ENCODE results near the gene GPR50. TPM values are rescaled to one million over a fixed set of nuclear protein-coding genes. Genes with fewer than 3 reads are reported as not detected.

Gene GPR50
- total and polyA plus RNA-seq, 2 of the 13 experiments (the other 11 are each of a cell fraction or from before 2014, with no cell fraction given), result not detected

- intact Hi-C loops (cut with micrococcal nuclease; ENCODE audit: unreplicated experiment) (no loop called here), in situ Hi-C loops (cut with HindIII; ENCODE audit: extremely low pct_ligation_motif_present, low pct_unique_long_range_greater_than_20kb) (no loop called here)
- DNase-seq (ENCODE audit: low spot score), result no peak
- Histone ChIP-seq H3K9me3 (ENCODE audit: low read length) (no peaks in the 10 kb centered on the region), H4K20me1 (ENCODE audit: insufficient read depth, low read length) (no peaks in the 10 kb centered on the region), H2AFZ (ENCODE audit: low read length) (no peak overlapping the region), H3K4me1 (ENCODE audit: insufficient read depth, low read length) (no peaks in the 10 kb centered on the region), H3K4me2 (ENCODE audit: low read depth, low read length) (no peak overlapping the region), H3K27me3 (ENCODE audit: control insufficient read depth in 1 of 2, insufficient read depth in 2 of 2, low read length in 2 of 2) (no peaks in the 10 kb centered on the region; a peak in 1 of 5 replicates), H3K9ac (ENCODE audit: insufficient read depth, low read depth, low read length) (no peak overlapping the region), H3K79me2 (ENCODE audit: insufficient read depth, low read length) (no peaks in the 10 kb centered on the region), H3K4me3 (replicated peaks in 1 of 3; ENCODE audit: insufficient read depth in 1 of 3, low read depth in 2 of 3, low read length in 3 of 3) (no peak overlapping the region), H3K36me3 (replicated peaks in 1 of 2; ENCODE audit: control insufficient read depth in 1 of 2, insufficient read depth in 2 of 2, low read length in 2 of 2) (no peaks in the 10 kb centered on the region), H3K27ac (ENCODE audit: extremely low read length, insufficient read depth, low read length) (no peak overlapping the region)
- TF ChIP-seq SOX5 (CRISPR knock-in tag; IDR thresholded peaks at IDR 0.05; ENCODE audit: borderline replicate concordance) (no peak), NCOA1 (CRISPR knock-in tag; IDR thresholded peaks at IDR 0.05) (no peak), ZXDC (CRISPR knock-in tag; IDR thresholded peaks at IDR 0.05) (no peak), HNRNPL (IDR thresholded peaks at IDR 0.05; ENCODE audit: low read depth, low read length) (no peak), FOXC1 (CRISPR knock-in tag; IDR thresholded peaks at IDR 0.05; ENCODE audit: borderline replicate concordance) (no peak), DMTF1 (CRISPR knock-in tag; IDR thresholded peaks at IDR 0.05) (no peak), ZSCAN9 (CRISPR knock-in tag; IDR thresholded peaks at IDR 0.05; ENCODE audit: borderline replicate concordance) (no peak), SRSF4 (IDR thresholded peaks at IDR 0.05; ENCODE audit: low read depth, low read length, poor library complexity, severe bottlenecking) (no peak), ZNF335 (CRISPR knock-in tag; IDR thresholded peaks at IDR 0.05) (no peak)
- TF ChIP-seq, protein P1, sequence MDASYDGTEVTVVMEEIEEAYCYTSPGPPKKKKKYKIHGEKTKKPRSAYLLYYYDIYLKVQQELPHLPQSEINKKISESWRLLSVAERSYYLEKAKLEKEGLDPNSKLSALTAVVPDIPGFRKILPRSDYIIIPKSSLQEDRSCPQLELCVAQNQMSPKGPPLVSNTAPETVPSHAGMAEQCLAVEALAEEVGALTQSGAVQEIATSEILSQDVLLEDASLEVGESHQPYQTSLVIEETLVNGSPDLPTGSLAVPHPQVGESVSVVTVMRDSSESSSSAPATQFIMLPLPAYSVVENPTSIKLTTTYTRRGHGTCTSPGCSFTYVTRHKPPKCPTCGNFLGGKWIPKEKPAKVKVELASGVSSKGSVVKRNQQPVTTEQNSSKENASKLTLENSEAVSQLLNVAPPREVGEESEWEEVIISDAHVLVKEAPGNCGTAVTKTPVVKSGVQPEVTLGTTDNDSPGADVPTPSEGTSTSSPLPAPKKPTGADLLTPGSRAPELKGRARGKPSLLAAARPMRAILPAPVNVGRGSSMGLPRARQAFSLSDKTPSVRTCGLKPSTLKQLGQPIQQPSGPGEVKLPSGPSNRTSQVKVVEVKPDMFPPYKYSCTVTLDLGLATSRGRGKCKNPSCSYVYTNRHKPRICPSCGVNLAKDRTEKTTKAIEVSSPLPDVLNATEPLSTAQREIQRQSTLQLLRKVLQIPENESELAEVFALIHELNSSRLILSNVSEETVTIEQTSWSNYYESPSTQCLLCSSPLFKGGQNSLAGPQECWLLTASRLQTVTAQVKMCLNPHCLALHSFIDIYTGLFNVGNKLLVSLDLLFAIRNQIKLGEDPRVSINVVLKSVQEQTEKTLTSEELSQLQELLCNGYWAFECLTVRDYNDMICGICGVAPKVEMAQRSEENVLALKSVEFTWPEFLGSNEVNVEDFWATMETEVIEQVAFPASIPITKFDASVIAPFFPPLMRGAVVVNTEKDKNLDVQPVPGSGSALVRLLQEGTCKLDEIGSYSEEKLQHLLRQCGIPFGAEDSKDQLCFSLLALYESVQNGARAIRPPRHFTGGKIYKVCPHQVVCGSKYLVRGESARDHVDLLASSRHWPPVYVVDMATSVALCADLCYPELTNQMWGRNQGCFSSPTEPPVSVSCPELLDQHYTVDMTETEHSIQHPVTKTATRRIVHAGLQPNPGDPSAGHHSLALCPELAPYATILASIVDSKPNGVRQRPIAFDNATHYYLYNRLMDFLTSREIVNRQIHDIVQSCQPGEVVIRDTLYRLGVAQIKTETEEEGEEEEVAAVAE (CRISPR knock-in tag; IDR thresholded peaks at IDR 0.05; ENCODE audit: borderline replicate concordance), result no peak
- TF ChIP-seq, protein P2, sequence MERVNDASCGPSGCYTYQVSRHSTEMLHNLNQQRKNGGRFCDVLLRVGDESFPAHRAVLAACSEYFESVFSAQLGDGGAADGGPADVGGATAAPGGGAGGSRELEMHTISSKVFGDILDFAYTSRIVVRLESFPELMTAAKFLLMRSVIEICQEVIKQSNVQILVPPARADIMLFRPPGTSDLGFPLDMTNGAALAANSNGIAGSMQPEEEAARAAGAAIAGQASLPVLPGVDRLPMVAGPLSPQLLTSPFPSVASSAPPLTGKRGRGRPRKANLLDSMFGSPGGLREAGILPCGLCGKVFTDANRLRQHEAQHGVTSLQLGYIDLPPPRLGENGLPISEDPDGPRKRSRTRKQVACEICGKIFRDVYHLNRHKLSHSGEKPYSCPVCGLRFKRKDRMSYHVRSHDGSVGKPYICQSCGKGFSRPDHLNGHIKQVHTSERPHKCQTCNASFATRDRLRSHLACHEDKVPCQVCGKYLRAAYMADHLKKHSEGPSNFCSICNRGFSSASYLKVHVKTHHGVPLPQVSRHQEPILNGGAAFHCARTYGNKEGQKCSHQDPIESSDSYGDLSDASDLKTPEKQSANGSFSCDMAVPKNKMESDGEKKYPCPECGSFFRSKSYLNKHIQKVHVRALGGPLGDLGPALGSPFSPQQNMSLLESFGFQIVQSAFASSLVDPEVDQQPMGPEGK (CRISPR knock-in tag; IDR thresholded peaks at IDR 0.05), result no peak
- no peak for FAIRE-seq
- BruUV-seq (replicated peaks), result no TSS peak
- WGBS (ENCODE audit: low lambda C conversion rate), result 48% methylated on average over 4 of the region's 4 CpGs
- POLR2A ChIA-PET, result no interaction called here
- ATAC-seq, result no peak
- CTCF ChIA-PET (ENCODE audit: low intra/inter-chr PET ratio, low total read pairs), result no interaction called here
These were observed 52.6 kb downstream of the GPR50 start for GRCh38 chrX:151228935-151229334.
